ENCODE measurements around the gene MYO7A. TPM values are rescaled to one million over a fixed set of nuclear protein-coding genes. Genes with fewer than 3 reads are reported as not detected.

Gene MYO7A
- polyA plus RNA-seq, 3 donors: 2.5 to 3.4 (median 3.1) TPM

DNA sequence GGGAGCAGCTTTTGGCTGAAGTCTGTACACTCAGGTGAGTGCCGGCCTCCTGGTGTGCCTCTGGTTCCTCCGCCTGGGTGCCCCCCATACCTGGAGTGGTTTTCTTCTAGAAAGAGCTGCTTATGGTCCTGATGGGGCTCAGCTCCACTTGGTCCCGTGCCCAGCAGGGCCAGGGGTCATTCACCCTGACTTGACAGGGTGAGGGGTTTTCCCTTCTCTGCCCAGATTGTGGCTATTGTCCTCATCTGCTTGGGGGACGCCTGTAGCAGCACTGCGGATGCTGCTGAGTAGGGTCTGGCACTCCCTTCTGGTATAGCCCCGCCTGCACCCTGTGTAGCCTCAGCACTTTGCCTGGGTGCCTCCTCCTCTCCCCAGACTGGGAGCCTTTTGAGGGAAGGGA is 17.2 kb upstream of the MYO7A start:
- DNase-seq (ENCODE audit: low read depth in 3 of 3, low spot score in 2 of 3): no peak

- no peak for DNase-seq (ENCODE audit: low read depth in 3 of 3, low spot score in 2 of 3)
Measured at GRCh38 chr11:77111277-77111676, 16.8 kb upstream of the MYO7A start.

DNA sequence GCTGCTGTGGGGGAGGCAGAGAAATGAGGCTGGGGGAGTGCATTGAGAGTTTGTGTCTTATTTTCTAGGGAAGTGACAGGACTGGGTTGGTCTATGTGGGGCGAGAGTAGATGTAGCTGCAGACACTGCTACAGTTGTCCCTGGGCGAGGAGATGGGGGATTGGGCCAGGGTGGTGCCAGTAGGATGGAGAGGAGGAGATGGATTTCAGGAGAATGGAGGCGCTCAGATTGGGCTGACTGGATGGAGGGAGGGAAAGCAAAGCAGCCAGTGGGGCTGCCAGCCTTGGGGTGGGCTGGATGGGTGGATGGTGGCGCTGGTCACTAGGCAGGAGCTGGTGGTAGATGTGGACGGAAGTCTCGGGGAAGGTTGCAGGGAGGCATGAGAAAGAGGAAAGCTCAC is 16.1 kb upstream of the MYO7A start:
- no peak for DNase-seq (ENCODE audit: low read depth in 3 of 3, low spot score in 2 of 3)

- DNase-seq (ENCODE audit: low read depth in 3 of 3, low spot score in 2 of 3): no peak
Measured at GRCh38 chr11:77112641-77113381, 15.2 kb upstream of the MYO7A start.

- no peak for DNase-seq (ENCODE audit: low read depth in 3 of 3, low spot score in 2 of 3)
Measured at GRCh38 chr11:77113382-77114088, 14.5 kb upstream of the MYO7A start.

GRCh38 chr11:77114089-77114463 is 14.0 kb upstream of the MYO7A start:
- no peak for DNase-seq (ENCODE audit: low read depth in 3 of 3, low spot score in 2 of 3)

DNA sequence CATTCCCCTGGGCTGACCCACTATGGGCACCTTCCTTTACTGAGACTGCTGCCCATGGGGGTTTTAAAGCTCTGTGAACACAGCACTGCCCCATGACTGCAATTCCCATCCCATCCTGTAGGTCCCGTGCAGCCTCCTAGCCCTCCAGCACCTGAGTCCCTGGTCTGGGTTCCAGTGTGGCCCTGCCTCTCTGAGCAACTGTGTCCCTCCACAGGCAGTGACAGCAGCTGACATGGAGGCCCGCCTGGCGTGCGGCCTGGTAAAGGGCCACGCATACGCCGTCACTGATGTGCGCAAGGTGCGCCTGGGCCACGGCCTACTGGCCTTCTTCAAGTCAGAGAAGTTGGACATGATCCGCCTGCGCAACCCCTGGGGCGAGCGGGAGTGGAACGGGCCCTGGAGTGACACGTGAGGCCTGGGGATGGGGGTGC is 12.8 kb upstream of the MYO7A start:
- no peak for DNase-seq (ENCODE audit: low read depth in 3 of 3, low spot score in 2 of 3)

DNA sequence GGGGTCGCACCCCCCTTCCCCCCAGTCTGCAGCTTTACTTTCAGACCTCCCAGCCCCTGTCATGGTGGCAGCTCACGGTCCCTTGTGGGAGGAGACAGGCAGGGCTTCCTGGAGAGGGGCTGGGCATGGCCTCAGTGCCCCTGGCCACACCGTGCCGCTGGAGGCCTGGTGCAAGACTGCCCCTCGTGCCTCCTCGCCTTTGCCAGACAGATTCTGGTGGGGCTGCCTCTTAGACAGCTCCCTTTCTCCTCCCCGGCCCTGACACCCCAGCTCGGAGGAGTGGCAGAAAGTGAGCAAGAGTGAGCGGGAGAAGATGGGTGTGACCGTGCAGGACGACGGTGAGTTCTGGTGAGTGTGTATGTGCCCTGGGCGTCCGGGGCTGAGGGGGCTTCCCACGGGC is 12.1 kb upstream of the MYO7A start:
- DNase-seq (ENCODE audit: low read depth in 3 of 3, low spot score in 2 of 3): no peak

DNA sequence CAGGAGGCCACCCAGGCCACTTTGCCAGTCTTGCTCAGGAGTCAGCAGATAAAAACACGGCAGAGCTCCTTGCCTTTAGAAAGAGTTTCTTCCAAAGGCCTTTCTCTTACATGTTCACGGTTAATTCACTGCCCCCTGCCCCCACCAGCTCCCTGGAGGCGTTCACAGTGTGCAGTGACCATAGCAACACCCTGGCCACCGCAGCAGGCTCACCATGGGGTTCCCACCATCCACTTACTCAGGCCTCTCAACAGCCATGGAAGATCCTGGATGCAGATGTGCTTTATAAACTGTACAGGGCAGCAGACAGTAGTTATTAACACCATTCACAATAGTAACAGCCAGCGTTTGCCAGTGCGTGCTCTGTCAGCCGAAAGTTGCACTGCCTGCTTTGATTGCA is 10.6 kb upstream of the MYO7A start:
- DNase-seq (ENCODE audit: low read depth in 3 of 3, low spot score in 2 of 3): no peak

DNA sequence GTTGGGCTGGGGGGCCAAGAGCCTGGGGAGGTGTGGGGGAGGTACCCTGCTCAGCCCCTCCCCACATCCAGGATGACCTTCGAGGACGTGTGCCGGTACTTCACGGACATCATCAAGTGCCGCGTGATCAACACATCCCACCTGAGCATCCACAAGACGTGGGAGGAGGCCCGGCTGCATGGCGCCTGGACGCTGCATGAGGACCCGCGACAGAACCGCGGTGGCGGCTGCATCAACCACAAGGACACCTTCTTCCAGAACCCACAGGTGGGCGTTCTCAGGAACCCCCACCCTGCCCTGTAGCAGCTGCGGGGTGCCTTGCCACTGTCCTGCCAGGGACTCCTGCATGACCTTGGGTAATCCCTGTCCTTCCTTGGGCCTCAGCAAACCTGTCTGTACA is 10.0 kb upstream of the MYO7A start:
- DNase-seq (ENCODE audit: low read depth in 3 of 3, low spot score in 2 of 3): no peak

DNA sequence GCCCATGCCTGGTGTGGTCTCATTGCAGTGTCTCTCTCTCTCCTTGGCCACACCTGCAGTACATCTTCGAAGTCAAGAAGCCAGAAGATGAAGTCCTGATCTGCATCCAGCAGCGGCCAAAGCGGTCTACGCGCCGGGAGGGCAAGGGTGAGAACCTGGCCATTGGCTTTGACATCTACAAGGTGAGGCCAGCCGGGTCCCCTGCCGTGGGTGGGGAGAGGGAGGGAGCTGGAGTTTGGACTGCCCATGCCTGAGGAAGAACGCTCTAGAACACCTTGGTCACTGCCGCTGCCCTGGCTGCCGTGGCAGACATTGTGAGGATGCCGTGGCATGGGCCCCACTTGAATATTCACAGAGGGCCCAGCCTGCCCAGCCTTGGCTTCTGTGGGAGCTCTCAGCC is 9.1 kb upstream of the MYO7A start:
- DNase-seq (ENCODE audit: low read depth in 3 of 3, low spot score in 2 of 3): no peak

DNA sequence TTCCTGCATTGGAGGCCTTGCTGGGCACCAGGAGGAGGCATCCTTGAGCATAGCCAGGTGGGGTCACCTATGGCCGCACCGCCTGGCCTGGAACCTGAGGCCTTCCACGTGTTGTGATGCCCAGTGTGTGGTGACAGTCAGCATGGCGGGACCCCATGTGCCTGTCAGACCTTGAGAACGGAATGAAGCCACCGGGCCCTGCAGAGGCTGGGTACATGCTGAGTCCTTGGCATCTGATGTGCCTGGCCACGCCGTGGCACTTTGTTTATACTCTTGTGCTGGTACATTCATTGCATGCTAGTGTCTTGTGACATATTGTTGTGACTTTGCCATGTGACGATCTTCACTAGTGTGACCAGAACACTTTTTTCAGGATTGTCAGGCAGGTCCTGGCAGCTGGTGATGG is 8.5 kb upstream of the MYO7A start:
- no peak for DNase-seq (ENCODE audit: low read depth in 3 of 3, low spot score in 2 of 3)

GRCh38 chr11:77120571-77120970 is 7.5 kb upstream of the MYO7A start:
- DNase-seq (ENCODE audit: low read depth in 3 of 3, low spot score in 2 of 3): no peak

DNA sequence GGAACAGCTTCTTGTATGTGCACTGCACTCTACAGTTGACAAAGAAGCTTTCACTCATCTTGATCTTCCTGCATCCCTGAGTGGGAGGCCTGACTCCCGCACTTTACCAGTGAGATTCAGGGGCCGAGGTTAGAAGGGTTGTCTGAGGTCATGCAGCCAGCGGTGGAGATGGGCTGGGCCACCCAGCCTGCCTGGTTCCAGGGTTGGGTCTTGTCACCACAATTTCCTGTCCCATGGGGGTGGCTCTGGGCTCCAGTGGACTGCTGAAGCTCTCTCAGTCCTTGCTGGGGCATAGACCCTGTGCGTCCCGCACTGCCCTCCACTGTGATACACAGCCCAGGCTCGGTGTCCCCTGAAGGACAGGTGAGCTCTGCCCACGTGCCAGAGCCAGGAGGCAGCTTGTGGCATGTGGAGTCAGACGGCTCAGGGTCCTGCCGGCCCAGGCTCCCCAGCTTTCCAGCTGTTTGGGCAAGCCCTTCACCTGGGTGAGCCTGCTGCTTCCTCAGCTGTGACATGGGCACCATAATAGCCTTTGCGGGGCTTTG is 6.9 kb upstream of the MYO7A start:
- DNase-seq (ENCODE audit: low read depth in 3 of 3, low spot score in 2 of 3): no peak

DNA sequence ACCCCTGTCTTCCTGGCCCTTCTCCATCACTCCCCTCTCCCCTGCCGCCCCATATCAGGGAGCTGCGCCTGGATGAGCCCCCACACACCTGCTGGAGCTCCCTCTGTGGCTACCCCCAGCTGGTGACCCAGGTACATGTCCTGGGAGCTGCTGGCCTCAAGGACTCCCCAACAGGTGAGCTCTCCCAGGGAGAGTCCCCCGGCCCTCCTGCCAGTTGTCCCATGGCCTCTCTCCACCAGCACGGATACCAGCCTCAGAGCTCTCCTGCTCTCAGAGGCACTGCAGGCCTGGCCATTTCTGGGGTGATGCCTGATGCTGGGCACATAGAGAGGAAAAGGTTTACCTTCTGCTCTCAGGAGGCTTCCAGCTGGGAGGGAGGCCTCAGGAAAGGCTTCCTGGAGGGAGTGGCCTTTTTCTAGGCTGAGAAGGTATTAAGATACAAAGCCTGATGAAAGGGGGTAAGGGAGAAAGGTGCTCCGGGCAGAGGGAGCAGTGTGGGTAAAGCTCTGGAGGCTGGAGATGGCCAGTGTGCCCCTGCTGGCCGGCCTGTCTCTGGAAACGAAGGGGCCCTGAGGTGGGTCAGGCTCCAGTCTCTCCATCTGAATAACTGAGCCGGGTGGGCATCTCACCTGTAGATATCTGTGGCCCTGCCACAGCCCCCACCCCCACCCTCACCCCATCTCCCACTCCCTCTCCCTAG is 6.0 kb upstream of the MYO7A start:
- DNase-seq (ENCODE audit: low read depth in 3 of 3, low spot score in 2 of 3): no peak

DNA sequence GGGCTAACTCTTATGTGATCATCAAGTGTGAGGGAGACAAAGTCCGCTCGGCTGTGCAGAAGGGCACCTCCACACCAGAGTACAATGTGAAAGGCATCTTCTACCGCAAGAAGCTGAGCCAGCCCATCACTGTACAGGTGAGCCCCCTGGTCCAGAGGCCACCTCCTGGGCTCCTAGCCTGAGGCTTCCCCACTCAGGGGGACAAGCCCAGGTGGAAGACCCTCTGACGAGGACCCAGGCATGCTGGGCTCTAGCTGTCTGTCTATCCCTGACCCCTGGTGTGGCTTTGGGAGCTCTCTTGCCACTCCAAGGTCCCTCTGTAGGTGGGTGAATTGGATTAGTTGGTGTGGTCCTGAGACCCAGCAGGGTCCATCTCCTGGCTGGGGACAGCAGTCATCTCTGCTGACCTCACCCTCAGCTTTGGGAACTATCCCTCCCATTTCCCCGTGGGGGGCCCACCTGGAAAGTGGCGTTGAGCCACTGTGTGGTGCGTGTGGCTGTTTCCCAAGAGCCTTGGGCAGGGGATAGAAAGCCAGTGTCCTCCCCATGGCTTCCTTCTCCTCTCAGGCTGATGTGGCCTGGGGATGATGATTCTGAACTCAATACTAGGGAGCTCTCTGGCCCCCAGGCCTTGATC is 5.4 kb upstream of the MYO7A start:
- no peak for DNase-seq (ENCODE audit: low read depth in 3 of 3, low spot score in 2 of 3)

DNA sequence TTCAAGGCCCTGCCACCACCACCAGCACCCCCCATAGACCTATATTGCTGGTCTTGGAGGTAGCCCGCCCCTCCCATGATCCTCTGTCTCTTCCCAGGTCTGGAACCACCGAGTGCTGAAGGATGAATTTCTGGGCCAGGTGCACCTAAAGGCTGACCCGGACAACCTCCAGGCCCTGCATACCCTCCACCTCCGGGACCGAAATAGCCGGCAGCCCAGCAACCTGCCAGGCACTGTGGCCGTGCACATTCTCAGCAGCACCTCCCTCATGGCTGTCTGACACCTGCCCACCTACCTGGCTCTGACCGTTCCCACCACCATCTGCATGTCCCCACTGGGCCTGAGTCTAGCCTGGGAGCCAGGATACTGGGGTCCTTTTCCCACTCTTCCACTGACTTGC is 4.5 kb upstream of the MYO7A start:
- no peak for DNase-seq (ENCODE audit: low read depth in 3 of 3, low spot score in 2 of 3)

- no peak for DNase-seq (ENCODE audit: low read depth in 3 of 3, low spot score in 2 of 3)
Measured at GRCh38 chr11:77124041-77124440, 4.0 kb upstream of the MYO7A start.

DNA sequence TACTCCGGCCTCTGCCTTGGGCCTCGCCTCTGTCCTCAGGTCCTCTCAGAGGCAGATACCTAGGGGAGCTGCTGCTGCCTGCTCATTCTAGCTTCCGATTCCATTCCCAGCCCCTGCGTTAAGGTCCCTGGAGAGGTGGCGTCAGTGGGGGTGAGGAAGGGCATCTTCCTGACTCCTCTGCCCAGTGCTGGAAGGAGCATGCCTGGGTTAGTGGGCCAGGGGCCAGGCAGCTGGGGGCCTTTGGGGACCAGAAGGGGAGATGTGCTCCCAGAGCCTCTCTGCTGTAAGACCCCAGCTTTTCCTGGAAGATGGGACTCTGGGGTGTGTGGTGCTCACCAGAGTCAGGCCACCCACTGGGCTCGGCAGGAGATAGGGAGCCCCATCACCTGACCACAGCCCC is 3.6 kb upstream of the MYO7A start:
- DNase-seq (ENCODE audit: low read depth in 3 of 3, low spot score in 2 of 3): no peak

DNA sequence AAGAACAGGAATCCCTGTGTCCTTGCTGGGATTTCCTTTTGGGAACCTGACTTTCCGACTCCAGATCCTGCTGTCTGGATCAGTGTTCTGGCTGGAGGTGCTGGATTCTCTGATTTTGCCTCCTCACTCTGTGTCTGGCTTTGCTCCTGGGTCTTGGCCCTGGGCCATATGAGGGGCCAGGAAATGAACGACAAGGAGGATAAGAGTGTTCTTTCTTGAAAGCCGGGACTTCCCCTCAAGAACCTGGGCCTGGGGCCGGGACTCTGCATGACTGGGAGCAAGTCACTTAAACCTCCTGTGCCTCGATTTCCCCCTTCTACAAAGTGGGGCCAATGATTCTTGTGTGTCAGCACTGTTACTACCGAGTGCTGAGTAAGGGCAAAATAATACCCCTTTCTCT is 2.9 kb upstream of the MYO7A start:
- DNase-seq (ENCODE audit: low read depth in 3 of 3, low spot score in 2 of 3): no peak

DNA sequence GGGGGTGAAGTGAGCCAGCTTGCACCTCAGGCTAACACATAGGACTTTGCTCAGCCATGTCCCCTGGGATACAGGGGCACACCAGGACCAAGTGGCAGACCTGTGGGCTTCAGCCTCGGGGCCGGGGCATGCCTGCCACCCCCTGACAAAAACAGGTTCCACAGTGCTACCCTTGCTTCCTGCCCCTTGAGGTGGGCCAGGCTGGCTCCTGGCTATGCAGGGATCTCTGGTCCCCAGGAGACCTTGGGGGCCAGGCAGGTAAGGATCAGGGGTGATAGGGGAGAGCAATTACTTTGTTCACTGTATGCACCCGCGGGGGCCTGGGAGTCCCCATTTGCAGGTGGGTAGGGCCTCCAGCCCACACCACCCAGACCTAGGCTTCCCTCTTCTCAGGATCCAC is 2.4 kb upstream of the MYO7A start:
- DNase-seq (ENCODE audit: low read depth in 3 of 3, low spot score in 2 of 3): no peak

Measured in right renal cortex interstitium (tissue), 3 donors.